GM21717 (cell line): ENCODE results near the gene SEC22A.

ENCODE experiments used
- ATAC-seq: cut with Tn5 transposase; IDR thresholded peaks from one replicate; pipeline ENCODE4 v1.9.1; 2021; ENCODE audit warnings: mild to moderate bottlenecking, moderate library complexity; ENCODE audit not compliant: unreplicated experiment

The SEC22A gene

DNA sequence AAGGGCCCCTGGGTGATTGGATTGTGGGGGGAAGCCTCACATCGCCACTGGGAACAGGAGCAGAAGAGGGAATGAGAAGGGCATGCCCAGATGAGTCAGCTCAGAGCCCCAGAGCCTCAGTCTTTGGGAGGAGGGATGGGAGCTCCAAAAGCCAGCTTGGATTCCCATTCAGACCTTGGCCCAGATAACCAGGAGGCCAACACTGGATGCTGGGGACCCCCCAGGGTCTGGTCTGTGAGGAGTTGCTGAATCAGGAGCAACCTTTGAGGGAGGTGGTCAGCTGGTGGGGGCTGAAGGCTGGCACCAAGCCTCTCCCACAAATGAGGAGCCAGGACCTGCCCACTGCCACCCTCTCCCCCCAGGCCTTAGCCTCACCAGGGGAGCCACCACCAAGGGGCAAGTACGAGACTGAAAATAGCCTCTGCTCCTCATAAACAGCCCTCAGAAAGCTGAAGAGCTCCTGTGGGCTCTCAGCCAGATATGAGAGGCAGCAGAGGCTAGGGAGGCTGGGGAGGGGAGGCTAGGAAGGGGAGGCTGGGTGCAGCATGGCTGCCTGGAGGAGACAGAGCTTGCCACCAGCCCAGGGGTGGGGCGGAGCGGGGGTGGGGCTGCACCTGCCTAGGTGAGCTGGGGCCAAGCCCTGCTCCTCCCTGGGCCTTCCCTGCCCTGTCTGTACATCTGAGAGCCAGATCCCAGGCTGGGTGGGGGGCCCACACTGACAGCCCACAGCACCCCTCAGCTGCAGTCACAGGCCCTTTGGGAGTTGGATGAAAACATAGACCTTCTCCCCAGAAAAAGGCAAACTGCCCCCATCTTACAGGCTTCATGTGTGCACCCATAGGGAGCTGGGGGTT, 99.8 kb downstream of the SEC22A start:
- no peak for ATAC-seq

DNA sequence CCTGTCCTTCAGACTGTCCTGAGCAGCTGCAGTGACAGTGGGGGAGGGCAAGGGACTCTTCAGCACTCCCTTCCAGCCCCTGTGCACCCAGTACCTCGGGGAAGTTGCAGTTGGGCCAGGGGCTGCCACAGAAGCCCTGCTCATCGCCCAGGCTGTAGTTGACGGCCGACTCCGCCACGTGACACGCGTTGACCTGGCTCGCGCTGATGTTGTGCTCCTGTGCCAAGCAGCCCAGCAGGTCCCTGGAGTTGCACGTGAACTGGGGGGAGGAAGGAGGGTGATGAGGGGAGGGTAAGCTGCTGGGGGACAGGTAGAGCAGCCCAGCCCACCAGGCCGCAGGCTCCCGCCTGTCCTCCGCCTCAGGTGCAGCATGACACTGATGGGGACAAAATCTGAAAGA, 101.2 kb downstream of the SEC22A start:
- ATAC-seq: no peak

DNA sequence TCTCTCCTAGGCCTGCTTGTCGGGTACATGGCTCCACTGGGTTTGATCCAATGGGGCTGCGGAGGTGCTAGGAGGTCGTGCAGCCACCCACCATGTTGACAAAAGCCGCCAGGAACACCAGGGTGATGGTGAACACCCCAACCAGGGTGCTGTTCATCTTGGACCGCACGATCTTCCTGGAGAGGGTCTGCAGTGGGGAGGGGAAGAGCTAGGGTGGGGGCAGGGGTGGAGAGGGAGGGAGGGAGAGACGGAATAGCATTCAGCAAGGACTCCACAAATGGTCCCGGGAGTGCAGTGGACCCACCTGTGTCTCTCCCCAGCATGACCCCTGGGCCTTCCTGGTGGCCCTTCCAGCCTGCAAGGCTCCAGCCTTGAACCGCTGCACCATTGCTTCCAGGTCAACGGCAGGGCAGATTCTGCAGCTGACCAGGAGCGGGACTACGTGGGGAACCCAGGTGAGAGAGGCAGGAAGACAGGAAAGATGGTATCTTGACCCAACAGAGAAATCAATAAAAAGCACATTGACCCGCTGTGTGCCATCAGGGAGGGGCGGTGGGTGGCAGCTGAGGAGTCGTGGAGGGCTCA, 102.3 kb downstream of the SEC22A start:
- no peak for ATAC-seq

DNA sequence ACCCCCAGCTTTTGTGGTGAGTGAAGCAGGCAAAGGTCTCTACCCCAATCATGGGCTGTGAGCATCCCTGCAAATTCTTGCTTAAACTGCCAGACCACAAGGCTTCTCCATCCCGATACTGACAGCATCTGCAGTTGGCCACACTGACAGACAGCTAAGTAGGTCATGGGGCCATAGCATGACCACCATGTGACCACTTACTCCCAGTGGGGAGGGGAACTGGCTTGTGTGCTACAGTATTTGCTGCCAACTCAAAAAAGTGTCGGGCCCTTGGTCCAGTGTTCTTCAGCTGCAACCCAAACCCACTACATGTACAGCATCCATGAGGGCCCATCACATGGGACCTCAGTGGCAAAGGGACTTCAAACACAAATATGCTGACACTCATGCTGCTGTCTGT, 103.4 kb downstream of the SEC22A start:
- ATAC-seq: no peak

DNA sequence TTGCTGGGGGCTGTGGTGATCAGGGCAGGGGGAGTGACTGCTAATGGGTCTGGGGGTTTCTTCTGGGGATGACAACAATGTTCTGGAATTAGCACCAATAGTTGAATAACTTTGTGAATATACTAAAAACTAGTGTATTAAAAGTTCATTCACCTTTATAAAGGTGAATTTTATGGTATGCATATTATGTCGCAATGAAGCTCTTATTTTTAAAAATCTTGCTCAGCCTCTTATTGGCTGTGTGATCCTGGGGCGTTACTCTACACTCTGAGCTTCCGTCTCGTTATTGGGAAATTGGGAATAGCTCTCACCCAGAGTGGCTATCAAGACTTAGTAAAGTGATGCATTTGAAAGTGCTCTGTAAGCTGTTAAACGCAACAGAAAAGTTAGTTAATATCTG, 105.3 kb downstream of the SEC22A start:
- no peak for ATAC-seq

DNA sequence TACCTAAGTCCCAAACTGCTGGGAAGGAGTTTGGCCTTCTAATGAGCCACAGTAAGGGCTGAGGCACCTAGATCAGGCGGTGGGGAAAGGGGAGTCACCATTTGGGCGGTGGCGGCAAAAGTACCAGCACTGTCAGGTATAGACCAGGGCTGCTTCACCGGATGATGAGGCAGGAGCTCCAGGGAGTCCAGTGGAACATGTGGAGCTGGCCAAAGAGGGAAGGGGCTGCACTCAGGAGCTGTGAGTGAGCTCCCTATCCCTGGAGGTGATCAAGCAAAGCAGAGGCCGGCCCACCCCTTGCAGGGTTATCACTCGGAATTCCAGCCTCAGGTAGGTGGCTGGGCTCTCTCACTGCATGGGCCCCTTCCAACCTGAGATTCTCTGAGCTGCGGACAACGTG, 108.4 kb downstream of the SEC22A start:
- ATAC-seq: no peak

DNA sequence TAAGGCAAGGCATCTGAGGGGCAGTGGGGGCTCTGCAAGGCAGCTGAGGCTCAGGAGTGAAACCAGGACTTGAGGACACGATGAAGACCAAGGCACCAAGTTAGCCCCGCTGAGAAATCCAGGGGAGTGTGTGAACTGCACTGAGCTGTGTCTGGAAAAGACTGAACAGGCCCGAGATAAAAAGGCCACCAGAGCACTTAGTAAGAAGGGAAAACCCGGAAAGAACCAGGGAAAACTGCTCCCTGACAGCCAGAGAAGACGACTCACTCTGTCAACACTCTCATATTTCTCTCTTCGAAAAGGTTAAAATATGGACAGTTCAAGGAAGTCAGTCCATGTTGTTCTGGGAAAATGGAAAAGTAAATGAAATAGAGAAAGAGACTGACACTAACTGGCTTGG, 109.0 kb downstream of the SEC22A start:
- no peak for ATAC-seq

DNA sequence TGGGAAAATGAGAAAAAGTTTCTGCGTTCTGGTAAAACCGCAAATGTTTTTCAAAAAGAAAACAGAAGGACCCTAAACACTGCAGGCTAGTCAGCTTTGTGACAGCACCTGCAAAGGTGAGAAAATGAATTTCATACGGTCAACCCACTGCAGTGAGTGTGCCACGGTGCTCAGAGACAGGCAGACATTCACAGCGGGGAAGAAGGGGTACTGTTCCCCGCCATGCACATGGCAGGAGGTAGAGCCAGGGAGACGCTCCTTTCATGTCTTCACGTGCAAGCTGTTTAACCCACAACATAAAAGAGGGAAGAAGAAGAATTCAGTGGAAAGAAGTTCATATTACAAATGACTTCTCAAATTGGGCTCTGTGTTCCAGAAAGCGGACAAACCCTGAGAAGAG, 109.5 kb downstream of the SEC22A start:
- no peak for ATAC-seq

DNA sequence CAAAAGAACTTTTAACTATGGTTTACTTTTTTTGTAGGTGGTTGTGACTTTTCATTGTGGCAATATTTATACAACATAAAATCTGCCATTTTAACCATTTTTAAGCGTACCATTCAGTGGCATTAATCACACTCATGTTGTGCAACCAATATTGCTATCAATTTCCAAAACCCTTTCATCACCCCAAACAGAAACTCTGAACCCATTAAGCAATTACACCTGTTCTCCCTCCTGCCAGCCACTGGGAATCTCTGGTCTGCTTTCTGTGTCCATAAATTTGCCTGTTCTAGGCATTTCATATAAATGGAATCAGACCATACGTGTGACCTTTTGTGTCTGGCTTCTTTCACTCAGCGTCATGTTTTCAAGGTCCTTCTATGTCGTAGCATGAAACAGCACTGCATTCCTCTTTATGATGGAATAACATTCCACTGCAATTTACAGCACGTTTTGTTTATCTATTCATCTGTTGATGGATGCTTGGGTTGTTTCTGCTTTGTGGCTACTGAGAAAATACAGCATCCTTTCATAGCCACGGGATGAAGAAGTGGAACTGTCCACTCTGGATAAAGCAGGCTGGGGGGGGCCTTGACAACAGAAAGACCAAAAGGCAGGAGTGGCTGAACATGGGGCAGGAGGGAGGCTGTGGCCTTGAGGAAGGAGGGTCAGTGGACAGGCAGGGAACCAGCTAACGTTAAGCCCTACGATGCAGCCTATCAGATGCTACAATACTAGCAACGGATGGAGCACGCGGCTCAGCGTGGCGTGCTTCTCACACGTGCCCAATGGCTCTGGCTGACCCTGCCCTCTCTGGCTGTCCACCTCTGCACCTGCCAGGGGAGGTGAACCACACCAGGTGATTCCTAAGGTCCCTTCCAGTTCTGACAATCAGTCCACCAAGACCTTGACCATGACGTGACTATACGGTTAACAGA, 110.9 kb downstream of the SEC22A start:
- no peak for ATAC-seq

DNA sequence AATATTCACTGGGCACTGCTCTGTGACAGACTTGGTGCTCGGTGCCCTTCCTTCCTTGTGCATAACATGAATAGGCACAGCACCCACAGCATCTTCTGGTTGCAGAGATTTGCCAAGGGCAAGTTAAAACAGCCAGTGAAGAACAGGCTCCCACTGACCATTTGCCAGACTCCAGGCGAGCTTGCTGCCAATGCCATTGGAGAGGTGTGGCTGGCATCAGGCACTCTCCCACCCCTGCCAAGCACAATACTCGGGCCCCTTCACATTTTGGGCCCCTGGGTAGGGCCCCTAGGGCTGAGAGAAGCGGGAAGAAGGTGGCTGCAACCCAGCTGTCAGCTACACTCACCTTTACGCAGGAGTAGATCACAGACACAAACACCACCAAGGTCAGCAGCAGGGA, 112.1 kb downstream of the SEC22A start:
- ATAC-seq: no peak

DNA sequence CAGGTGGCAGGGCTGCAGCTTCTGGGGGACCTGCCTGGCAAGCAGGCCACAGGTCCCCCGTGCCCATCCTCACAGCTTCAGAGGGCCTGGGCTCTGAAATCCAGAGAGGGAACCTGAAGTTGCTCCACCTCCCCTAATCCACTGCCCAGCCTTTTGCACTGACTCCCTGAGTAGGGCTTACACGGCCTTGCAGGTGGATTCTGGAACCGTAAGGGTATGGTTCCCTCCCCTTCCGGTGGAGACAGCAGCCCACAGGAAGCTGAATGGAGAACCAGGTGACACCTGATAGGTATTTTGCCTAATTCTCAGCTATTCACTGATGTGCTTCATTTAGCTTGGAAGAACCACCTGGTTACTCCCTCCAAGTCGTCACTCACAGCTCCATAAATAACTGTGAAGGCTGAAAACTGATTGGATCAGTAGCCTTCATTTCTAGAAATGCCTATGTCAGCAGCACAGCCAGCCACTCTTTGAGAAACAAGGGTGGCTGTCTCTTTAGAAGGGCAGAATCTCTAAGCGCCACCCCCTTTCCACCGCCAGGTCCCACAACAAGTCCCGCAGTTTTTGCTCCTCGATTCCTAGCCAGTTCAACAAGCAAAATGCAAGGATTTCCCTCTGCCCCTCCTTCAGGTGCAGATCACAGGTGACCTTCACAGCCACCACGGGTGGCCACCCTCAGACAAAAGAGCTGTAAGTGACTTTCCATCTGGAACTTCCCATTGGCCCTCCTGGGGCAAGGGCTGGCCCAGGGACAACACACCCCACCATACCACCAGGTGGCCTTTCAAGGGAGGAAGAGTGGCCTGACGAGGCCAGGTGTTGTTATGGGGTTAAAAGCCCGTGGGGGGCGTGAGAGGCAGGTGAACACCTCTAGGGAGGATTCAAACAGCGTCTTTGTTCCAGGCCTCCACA, 112.9 kb downstream of the SEC22A start:
- no peak for ATAC-seq

DNA sequence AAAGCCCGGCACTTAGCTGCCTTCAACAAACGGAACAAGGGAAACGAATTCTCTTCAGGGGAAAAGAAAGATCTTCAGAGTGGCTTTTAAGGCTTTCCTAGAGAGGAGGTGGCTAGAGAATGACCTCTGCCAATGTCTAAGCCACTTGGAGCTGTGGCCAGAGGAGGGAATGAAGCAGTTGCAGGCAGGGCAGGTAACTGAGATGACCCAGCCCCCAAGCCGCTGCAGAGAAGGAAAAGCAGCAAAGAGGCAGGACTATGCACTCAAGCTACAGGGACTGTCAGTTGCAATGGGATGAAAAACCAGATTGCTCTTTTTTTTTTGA, 113.5 kb downstream of the SEC22A start:
- no peak for ATAC-seq

DNA sequence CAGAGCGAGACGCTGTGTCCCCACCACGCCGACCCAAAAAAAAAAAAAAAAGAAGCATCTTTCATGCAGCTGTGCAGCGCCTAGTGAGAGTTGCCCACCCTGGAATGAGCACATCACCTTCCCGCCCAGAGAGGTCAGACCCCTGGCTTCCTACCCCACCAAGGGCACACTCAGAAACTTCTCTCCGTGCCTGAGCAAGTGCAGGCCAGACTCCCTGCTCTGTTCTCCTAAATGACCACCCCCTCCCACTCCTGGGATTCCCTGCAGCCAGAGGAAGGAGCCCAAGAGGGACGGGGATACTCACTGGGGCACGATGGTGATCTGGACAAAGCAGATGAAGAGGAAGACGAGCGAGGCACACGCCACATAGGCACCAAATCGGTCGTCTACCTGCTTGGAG, 116.0 kb downstream of the SEC22A start:
- ATAC-seq: no peak

DNA sequence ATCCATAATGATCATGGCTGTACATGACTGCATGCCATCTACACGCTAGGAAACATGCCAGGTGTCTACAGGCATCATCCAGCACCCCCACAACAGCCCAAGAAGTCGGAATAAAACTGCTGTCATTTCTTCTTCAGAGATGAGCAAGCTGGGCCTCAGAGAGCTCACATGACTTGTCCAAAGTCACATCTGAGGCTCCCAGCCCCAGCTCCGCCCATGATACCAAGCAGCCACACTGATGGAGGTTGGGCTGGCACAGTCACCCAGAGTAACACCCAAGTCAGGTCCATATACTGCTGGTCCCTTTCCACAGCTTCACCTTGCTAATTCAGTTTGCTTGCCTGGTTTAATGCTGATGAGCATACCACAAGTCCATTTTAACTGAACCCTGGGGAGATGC, 116.6 kb downstream of the SEC22A start:
- ATAC-seq: no peak

DNA sequence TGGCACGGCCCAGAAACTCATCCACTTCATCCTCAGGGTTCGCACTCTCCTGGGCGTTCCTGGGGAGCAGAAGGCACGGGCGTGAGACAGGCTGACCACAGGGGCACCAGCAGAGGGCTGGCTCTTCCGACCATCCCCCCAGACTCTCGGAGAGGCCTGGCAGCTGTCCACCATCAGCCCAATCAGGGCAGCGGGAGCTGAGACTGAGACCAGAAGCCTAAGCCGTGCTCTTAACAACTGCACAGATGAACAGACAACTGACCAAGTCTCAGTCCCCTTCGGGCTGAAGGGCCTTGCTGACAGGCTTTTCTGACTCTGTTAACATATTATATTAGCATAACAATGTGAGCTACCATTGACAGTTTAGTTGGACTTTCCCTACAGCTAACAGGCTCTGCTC, 118.0 kb downstream of the SEC22A start:
- no peak for ATAC-seq

DNA sequence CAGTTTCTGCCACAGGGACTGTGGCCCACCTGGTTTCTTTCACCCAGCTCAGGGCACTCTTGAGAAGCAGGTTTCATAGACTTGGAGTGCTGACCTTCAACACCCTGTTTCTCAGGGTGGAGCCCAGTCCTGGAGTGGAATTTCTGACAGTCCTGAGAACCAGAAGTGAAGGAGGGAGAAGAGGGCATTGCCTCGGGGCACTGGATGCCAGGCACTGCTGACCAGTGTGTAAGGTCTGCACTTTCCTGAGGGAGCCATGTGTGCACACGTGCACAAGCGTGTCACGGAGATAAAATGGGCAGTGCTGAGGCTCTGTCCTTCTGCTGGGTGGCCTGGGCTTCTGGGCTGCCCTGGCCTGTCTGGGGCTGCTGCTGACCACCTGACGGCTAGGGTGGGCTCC, 118.5 kb downstream of the SEC22A start:
- ATAC-seq: no peak

DNA sequence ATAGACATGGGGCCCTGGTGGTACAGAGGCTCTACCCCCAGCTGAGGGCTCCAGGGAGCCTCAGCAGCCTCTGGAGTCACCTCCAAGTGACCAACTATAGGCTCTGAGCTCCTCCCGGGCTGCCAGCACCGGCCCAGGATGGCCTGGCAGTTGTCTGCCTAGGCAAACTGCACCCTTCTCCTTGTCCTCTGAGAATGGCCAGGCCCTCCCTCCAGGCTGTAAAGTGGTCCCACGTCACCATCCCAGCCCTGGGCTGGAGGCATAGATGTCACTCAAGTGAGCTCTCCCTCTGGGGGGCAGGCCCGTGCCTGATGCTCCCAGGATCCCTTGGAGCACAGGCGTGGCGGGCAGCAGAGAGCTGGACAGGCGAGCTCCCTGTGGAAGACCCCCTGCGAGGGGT, 120.1 kb downstream of the SEC22A start:
- no peak for ATAC-seq

DNA sequence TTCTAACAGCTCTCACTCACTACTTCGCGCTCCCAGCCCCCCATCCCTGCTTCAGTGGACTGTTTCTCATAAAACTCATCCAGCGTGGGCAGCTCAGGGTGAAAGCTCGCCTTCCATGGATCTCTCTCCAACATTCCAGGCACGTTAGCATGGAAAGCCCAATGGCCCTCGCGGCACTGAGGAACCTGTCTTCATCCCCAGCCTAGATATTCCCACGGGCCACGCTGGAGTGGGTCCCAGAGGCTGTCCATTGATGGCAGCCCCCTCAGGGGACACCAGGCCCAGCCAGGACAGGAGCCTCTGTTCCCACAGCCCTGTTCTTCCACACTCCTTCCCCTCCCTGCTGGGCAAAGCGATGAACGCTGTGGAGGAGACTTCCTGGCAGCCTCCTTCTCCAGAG, 121.1 kb downstream of the SEC22A start:
- ATAC-seq: no peak
